Activated CD8-positive, alpha-beta memory T cell treated with anti-CD3 and anti-CD28 coated beads, Interleukin-2, amount 50 U/mL, for 1 hour (primary cell): ENCODE results near the gene SLC2A4RG.

Source experiments
- DNase-seq: peaks from one replicate; pipeline ENCODE4 v3.0.0-alpha.2; 2020; ENCODE audit errors: extremely low read depth

SLC2A4RG gene

DNA sequence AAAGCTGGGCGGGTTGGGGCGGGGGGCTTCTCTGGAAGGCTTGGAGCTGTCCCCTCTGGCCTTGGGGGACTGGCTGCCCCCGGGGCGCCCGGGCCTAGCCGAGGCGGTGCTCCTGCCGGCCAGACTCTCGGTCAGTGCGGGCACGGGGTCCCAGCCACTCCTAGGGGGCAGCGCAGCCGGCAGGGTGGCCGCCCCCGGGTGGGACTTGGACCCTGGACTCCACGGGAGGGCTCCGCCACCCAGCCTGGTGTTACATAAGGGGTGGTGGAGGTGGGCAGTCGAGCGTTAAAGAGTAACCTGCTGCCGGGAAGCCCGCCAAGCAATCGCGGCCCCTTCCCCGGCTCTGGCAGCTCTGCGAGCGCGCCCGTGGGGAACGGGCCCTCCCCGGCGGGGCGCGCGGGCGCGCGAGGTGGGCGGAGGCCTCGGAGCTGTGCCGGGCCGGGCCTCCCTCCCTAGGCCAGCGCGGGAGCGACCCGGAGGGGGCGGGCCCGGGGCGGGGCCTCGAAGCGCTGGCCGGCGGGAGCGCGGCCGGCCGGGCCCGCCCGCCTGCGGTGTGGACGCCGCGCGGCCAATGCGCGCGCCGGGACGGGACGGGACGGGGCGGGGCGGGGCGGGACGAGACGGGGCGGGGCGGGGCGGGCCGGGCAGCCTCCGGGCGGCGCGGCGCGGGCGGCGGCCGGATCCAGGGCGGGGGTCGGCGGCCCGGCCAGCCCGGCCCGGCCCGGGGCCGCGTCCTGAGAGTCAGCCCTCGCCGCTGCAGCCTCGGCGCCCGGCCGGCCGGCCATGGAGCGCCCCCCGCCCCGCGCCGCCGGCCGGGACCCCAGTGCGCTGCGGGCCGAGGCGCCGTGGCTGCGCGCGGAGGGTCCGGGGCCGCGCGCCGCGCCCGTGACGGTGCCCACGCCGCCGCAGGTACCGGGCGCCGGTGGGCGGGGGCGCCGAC is at the start of gene SLC2A4RG:
SLC2A4RG (plus strand) TSS at position 647 of the 940 bp plus-strand sequence; CDS start at position 784, 137 bp downstream.
- no peak for DNase-seq

GRCh38 chr20:63690003-63690897 is 49.3 kb upstream of the SLC2A4RG start:
- DNase-seq: no peak

- no peak for DNase-seq
Measured at GRCh38 chr20:63690898-63691710, 48.5 kb upstream of the SLC2A4RG start.

DNA sequence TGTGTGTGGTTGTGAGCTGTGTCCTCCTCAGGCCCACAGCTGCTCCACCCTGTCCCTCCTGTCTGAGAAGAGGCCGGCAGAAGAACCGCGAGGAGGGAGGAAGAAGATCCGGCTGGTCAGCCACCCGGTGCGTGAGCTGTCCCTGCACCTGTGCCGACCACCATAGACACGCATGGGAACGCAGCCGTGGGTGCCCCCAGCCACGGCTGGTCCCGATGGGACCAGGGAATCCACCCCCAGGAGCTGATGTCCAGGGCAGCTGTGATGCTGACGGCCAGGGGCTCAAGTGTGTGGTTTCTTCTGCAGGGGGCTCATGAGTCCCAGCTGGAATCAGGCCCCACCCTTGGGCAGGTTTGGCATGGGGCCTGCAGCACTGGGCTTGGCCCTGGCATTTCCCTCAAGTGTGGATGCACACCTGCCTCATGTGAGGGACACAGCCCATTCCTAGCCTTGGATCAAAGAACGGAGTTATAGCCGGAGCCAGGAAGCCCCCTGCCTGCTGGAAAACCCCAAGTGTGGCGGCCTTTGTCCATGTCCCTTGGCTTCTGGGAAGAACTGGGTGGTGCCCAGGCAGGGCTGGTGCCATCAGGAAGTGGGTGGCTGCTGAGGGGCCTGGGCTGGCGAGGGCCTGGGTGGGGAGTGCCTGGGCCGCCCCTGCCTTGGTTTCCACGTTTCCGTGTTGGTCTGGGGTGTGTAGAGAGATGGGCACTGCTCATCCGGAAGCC is 47.7 kb upstream of the SLC2A4RG start:
- DNase-seq: no peak

DNA sequence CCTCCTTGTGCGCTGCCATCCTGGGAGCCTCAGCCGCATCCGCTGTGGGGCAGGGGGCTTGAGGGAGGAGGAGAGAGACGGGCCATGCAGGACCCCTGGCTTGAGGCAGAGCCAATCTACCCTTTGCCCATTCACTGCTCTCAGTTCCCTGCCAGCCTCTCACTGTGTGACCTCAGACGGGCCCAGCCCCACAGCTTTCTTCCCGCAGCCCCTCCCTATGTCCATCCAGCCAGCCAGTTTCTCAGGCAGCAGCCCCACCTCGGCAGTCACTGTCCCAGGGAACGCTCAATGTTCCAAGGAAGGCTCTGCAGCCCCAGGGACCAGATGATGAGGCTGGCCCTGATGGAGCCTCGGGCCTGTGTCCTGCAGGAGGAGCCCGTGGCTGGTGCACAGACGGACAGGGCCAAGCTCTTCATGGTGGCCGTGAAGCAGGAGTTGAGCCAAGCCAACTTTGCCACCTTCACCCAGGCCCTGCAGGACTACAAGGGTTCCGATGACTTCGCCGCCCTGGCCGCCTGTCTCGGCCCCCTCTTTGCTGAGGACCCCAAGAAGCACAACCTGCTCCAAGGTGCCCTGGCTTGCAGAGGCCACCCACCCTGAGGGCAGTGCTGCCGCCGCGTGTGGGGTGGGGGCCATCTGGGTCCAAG is 47.0 kb upstream of the SLC2A4RG start:
- no peak for DNase-seq

DNA sequence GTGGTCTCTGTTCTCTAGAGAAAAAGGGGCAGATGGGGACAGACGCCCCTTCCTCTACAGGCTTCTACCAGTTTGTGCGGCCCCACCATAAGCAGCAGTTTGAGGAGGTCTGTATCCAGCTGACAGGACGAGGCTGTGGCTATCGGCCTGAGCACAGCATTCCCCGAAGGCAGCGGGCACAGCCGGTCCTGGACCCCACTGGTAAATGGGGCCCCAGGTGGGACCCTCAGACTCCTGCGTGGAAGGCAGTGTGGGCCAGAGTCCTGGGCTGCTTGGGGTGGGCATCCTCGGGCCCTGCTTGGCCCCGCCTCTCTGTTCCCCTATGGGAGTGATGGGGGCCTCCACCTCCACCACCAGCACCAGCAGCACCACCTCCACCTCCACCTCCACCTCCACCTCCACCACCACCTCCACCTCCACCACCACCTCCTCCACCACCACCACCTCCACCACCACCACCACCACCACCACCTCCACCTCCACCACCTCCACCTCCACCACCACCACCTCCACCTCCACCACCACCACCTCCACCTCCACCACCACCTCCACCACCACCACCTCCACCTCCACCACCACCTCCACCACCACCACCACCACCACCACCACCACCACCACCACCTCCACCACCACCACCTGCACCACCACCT is 46.4 kb upstream of the SLC2A4RG start:
- no peak for DNase-seq

DNA sequence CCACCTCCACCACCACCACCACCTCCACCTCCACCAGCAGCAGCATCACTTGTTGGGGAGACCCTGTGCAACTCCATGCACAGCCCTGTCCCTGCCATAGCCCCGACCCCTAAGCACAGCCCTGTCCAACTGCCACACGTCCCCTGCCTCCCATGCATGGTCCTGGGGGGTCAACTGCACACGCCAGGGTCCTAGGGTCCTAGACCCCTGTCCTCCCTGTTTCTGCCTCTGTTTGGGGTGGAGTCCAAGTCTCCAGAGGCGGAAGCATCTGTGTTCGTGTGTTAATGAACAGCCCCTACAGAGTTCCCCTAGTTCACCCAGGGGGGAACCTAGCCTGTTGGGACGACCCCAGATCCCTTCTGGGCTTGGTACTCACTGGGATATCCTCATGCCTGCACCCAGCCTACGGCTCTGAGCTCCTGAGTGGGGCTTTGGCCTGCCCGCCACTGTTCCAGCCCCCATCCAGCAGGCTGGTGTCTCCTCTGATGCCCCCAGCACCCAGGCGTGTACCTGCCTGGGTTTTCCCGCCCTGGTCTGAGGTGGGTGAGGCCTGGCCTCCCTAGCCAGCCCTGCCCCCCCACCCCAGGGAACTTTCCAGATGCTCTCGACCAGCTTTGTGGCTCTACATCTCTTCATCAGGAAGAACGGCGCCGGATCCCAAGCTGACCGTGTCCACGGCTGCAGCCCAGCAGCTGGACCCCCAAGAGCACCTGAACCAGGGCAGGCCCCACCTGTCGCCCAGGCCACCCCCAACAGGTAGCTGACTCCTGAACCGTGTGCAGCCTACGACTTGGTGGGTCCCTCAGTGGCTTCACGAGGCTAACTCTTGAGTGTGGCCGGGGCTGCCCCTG is 45.6 kb upstream of the SLC2A4RG start:
- no peak for DNase-seq

GRCh38 chr20:63694584-63695423 is 44.8 kb upstream of the SLC2A4RG start:
- DNase-seq: no peak

DNA sequence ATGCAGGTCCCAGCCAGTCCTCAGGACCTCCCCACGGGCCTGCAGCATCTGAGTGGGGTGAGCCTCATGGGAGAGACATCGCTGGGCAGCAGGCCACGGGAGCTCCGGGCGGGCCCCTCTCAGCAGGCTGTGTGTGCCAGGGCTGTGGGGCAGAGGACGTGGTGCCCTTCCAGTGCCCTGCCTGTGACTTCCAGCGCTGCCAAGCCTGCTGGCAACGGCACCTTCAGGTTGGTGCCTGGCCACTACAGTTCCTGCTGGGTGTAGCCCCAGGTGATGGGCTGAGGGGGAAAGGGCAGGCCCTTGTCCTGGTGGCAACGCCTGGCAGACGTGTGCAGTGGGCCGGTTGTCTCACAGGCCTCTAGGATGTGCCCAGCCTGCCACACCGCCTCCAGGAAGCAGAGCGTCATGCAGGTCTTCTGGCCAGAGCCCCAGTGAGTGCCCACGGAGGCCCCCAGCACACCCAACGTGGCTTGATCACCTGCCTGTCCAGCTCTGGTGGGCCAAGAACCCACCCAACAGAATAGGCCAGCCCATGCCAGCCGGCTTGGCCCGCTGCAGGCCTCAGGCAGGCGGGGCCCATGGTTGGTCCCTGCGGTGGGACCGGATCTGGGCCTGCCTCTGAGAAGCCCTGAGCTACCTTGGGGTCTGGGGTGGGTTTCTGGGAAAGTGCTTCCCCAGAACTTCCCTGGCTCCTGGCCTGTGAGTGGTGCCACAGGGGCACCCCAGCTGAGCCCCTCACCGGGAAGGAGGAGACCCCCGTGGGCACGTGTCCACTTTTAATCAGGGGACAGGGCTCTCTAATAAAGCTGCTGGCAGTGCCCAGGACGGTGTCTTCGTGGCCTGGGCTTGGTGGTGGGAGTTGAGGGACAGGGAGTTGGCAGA is 43.9 kb upstream of the SLC2A4RG start:
- no peak for DNase-seq

DNA sequence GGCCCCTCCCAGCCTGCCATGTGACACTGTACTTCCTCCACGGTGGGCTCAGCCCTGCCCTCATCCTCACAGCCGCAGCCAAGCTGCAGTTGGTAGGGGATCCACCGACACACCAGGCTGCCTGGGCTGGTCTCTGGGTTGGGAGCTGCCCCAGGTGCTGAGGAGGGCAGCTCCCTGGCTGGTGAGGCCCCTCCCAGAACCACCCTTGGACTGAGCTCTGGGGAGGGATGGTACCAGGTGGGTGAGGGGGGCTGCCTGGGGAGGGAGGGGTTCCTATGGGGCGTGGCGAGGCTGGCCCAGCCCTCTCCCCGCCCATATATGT is 43.3 kb upstream of the SLC2A4RG start:
- DNase-seq: no peak

DNA sequence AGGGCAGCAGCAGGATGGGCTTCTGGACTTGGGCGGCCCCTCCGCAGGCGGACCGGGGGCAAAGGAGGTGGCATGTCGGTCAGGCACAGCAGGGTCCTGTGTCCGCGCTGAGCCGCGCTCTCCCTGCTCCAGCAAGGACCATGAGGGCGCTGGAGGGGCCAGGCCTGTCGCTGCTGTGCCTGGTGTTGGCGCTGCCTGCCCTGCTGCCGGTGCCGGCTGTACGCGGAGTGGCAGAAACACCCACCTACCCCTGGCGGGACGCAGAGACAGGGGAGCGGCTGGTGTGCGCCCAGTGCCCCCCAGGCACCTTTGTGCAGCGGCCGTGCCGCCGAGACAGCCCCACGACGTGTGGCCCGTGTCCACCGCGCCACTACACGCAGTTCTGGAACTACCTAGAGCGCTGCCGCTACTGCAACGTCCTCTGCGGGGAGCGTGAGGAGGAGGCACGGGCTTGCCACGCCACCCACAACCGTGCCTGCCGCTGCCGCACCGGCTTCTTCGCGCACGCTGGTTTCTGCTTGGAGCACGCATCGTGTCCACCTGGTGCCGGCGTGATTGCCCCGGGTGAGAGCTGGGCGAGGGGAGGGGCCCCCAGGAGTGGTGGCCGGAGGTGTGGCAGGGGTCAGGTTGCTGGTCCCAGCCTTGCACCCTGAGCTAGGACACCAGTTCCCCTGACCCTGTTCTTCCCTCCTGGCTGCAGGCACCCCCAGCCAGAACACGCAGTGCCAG is 42.8 kb upstream of the SLC2A4RG start, which contains the start of gene TNFRSF6B:
TNFRSF6B (plus strand) TSS at position 25 of the 729 bp plus-strand sequence; CDS start at position 141, 116 bp downstream.
- DNase-seq: no peak

DNA sequence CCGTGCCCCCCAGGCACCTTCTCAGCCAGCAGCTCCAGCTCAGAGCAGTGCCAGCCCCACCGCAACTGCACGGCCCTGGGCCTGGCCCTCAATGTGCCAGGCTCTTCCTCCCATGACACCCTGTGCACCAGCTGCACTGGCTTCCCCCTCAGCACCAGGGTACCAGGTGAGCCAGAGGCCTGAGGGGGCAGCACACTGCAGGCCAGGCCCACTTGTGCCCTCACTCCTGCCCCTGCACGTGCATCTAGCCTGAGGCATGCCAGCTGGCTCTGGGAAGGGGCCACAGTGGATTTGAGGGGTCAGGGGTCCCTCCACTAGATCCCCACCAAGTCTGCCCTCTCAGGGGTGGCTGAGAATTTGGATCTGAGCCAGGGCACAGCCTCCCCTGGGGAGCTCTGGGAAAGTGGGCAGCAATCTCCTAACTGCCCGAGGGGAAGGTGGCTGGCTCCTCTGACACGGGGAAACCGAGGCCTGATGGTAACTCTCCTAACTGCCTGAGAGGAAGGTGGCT is 42.2 kb upstream of the SLC2A4RG start:
- DNase-seq: no peak

- DNase-seq: no peak
Measured at GRCh38 chr20:63697868-63698545, 41.6 kb upstream of the SLC2A4RG start.

DNA sequence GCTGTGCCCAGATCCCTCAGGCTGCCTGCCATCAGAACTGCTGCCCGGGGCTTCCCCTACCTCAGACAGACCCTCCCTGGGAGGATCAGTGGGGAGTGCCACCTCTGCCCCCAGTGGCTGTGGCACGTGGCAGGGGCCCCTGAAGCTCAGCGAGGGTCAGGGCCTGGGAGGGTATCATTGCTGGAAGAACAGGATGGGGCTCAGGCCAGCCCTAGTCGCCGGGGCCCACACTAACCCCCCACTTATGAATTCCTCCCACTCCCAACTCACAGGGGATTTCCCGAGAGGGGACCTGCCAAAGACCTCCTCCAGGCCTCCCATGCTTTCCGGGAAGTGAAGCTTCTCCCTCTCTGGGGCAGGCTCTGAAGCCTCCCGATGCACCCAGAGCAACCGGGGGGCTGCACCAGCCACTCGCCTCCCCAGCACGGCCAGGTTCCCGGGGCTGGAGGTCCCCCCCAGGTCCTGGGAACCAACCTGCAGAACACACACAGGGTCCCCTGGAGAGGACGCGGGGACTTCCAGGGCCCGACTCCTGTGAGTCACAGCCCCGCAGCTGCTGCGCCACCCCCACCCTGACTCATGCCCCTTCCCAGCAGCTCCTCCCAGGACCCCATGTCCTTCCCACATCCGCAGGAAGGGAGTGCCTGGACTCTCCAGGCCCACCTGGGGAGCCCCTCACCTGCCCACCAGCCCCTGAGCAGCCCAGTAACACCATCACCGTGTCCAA is 40.7 kb upstream of the SLC2A4RG start:
- no peak for DNase-seq
